ENCODE measurements around the gene EIF2AK3. TPM values are rescaled to one million over a fixed set of nuclear protein-coding genes. Genes with fewer than 3 reads are reported as not detected.

Gene EIF2AK3
- 22.7 and 26.1 TPM in 2 replicates for total RNA-seq

DNA sequence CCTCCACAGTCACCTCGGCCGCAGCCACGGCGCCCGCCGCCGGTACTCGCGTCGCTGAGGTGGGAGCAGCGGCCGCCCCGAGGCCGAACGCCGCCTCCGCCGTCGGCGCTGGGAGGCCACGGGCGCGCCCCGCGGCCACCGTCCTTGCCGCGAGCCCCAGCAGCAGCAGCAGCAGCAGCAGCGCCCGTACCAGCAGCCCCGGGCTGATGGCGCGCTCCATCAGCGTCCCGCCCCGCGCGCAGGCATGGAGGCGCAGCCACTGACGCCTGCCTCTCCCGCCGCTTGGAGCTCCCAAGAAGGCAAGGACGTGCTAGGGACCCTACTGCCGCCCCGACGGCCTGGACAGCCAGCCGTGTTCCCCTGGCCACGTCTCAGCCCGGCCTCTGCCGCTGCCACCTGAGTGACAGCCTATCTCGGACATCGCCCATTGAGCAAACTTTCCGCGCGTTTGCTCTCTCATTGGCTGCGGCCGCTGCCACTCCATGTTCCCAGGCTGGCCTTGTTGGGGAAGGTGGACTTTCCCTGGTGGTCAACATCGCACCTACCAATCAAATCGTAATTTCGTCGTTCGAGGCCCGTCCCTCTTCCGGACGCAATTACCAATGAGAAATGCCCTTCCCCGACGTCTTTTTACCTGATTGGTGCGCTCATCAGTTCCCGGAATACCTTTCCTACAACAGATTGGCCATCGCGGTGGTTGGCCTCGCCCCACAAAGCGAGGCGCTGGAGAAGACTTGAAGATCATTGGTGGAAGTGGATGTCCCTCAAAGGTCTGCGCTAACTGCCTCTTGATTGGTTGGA lies at the start of gene EIF2AK3:
TSS of gene EIF2AK3 (minus strand) at position 410 of the 801 bp plus-strand sequence. CDS start at position 220, 190 bp downstream.

Other genes with a start within 250 kb of the EIF2AK3 start
- not detected in 2 replicates for gene FOXI3, start 174.8 kb downstream of the EIF2AK3 start, total RNA-seq
- gene RPIA, start 64.2 kb upstream of the EIF2AK3 start, total RNA-seq: 6.2 and 8.8 TPM in 2 replicates